Smooth muscle cell of bladder (primary cell): Measurements from ENCODE around the gene FCHSD2. TPM values are rescaled to one million over a fixed set of nuclear protein-coding genes. Genes with fewer than 3 reads are reported as not detected.

ENCODE experiments used
- total RNA-seq: library from RNA; depleted of rRNA; stranded (reverse); fragments of >200 nt; gene quantifications from 2 replicates; pipeline ENCODE4 v1.2.3, GENCODE V29; 2014

The FCHSD2 gene
- total RNA-seq, result 8.4 and 8.9 TPM in 2 replicates

GRCh38 chr11:73142128-73142377 lies at the start of gene FCHSD2:
FCHSD2 (minus strand) TSS chr11:73142318; CDS start chr11:73141877, 441 bp downstream.

GRCh38 chr11:72814286-72815109 lies 327.6 kb downstream of the FCHSD2 start, which contains the start of gene ATG16L2:
ATG16L2 (plus strand) TSS chr11:72814411; CDS start chr11:72814446, 35 bp downstream.

GRCh38 chr11:72793425-72794367 lies 348.4 kb downstream of the FCHSD2 start, which contains the start of gene STARD10:
STARD10 (minus strand) TSS chr11:72794047; CDS start chr11:72781181, 12,866 bp downstream.

Other genes with a start within 250 kb of the FCHSD2 start
- not detected in 2 replicates for gene P2RY2, start 76.0 kb upstream of the FCHSD2 start, total RNA-seq
- 0.14 and 0.18 TPM in 2 replicates for gene P2RY6, start 130.0 kb upstream of the FCHSD2 start, total RNA-seq
- gene ARHGEF17, start 166.0 kb upstream of the FCHSD2 start, total RNA-seq, result 14.5 and 25.1 TPM in 2 replicates
- gene RELT, start 234.1 kb upstream of the FCHSD2 start, total RNA-seq, result 1.3 and 5.0 TPM in 2 replicates